T-helper 22 cell (primary cell): ENCODE results near the gene DENND1C.

ENCODE experiments used
- DNase-seq: peaks from one replicate; pipeline ENCODE4 v3.0.0-alpha.2; 2020; ENCODE audit warnings: low read depth

The DENND1C gene

DNA sequence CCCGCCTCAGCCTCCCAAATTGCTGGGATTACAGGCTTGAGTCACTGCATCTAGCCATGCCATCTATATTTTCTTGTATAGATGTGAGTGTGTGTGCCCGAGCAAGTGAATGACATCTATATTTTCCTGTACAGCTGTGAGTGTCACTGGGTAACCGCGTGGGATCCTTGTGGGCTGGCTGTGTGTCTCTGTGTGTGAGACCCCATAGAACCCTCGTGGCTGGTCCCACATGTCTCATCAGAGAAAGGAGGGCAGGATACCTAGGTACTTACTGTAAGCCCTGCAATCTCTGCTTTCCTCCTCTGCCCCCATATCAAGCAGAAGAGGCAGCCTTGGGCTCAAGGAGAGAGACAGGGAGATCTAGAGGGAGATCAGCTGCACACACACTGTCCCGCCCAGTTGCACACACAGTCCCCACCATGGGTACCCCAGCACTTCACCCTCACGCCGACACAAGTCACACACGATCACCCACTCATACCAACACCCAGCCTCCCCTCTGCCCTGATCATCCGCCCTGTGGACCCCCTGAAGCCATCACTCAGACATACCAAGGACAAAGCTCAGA lies 655 bp downstream of the DENND1C start:
- no peak for DNase-seq

- no peak for DNase-seq
Observed at GRCh38 chr19:6479836-6480398, 1.7 kb downstream of the DENND1C start.

DNA sequence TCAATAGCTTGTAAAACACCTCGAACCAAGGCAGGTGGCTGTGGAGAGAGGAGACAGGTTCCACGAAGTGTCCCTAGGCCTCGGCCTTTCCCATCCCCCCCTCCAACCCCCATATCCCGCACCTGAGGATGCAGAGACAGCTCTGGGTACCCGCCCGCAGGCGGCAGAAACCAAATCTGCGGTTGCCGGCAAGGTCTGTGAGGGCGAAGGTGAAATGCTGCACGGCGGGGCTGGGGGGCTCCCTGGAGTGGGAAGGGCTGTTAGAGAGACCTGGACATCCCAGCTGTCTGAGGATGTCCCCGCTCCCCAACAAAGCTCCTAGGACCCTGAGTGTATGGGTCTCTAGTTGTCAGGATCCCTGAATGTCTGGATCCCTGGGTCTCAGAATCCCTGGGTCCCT lies 2.8 kb downstream of the DENND1C start:
- DNase-seq, result no peak

GRCh38 chr19:6476896-6477431 lies 4.6 kb downstream of the DENND1C start:
- DNase-seq, result no peak

GRCh38 chr19:6476155-6476895 lies 5.3 kb downstream of the DENND1C start:
- DNase-seq, result peak; percentile 35

GRCh38 chr19:6475321-6476108 lies 6.1 kb downstream of the DENND1C start:
- DNase-seq, result no peak

- DNase-seq, result no peak
Observed at GRCh38 chr19:6473647-6474046, 7.9 kb downstream of the DENND1C start.

- DNase-seq, result no peak
Observed at GRCh38 chr19:6472713-6473112, 8.9 kb downstream of the DENND1C start.

GRCh38 chr19:6471076-6471475 lies 10.5 kb downstream of the DENND1C start:
- DNase-seq, result no peak

GRCh38 chr19:6470173-6470572 lies 11.4 kb downstream of the DENND1C start:
- DNase-seq, result no peak

DNA sequence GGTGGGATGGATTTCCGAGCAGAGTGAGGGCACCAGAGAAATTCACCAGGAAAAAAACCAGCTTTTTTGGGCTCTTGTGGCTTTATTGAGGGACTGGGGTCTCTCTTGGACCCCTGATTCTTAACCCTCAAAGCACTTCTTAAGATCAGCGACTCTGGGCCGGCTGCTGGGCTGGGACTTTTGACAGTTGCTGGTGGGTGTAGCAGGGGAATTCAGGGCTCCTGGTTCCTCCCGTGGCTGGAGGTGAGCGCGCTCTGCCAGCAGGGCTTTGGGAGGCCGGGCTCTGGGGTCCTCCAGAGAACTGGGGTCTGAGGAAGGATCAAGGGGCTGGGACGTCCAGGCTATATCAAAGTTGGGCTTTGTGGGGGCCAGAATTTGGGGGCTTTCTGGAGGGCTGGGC lies 14.2 kb downstream of the DENND1C start:
- no peak for DNase-seq

DNA sequence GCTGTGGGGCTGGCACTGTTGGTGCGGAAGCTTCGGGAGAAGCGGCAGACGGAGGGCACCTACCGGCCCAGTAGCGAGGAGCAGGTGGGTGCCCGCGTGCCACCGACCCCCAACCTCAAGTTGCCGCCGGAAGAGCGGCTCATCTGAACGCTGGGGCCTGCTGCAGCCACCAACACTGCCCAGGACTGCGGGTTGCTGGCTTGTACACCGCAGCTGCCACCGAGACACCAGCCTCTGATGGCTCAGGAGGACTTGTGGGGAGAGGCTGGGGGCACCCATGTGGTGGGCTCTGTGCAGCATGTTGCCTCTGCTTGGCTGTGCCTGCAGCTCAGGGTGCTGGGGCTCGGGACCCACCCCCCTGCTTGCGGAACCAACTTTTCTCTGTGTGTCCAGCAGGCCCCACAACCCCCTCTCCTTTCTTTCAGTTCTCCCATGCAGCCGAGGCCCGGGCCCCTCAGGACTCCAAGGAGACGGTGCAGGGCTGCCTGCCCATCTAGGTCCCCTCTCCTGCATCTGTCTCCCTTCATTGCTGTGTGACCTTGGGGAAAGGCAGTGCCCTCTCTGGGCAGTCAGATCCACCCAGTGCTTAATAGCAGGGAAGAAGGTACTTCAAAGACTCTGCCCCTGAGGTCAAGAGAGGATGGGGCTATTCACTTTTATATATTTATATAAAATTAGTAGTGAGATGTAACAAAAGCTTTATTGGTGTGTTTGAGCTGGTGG lies 14.9 kb downstream of the DENND1C start:
- no peak for DNase-seq

DNA sequence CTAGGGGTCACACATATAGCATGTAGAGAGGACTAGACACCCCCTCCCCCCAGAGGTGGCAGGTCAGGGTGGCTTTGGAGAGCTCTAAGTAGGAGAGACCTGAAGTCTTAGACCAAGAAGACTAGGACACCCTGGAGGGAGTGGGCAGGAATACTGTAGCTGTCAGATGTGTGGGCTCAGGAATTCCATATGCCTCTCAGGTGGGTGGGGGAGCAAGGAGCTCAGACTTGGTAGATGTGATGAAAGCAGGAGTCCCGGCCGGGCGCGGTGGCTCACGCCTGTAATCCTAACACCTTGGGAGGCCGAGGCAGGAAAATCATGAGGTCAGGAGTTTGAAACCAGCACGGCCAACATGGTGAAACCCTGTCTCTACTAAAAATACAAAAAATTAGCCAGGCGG lies 15.9 kb downstream of the DENND1C start:
- DNase-seq, result no peak

DNA sequence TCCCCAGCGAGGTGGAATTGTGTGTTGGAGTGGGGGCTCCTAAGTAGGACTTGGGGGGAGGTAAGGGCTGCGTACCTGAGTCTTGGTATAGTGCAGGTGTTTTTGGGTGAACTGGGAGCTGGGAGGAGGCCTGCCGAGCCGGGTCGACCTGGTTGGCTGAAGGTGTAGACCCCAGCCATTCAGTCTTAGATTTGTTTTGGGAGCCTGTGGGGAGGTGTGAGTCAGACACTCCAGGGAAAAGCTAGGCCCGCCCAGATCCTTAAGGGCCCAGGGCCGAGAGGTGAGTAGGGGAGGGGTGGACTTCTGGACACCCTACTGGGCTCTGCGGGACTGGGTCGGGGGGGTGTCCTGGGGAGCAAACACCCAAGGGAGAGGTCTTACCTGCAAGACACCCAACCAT lies 16.6 kb downstream of the DENND1C start:
- DNase-seq, result no peak

DNA sequence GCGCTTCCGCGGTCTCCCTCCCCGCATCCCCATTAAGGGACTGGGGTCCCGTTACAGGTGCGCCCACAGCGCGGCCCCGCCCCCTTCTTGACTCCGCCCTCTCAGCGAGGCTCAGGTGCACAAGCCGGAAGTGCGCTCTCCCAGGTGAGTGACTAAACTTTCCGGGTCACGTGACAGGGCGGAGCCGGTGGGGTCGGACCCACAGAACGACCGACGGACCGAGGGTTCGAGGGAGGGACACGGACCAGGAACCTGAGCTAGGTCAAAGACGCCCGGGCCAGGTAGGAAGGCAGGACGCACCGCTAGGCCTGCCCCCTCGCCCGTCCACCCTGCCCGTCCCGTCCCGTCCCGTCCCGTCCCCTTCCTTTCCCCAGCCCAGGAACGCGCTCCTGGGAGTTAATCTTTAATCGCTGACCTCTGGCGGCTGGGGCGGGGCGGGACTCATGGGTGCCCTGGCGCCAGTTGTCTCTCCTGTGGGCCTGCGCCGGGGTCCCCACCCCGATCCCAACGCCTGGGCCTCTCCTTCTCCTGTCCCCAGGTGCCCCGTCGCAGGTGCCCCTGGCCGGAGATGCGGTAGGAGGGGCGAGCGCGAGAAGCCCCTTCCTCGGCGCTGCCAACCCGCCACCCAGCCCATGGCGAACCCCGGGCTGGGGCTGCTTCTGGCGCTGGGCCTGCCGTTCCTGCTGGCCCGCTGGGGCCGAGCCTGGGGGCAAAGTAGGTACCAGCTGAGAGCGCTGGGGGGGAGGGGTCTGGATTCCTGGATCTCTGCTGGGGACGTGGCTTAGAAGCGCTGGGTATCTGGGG lies 17.3 kb downstream of the DENND1C start, which contains the start of gene CRB3:
Gene CRB3, plus strand, starts transcription at position 202 of the 804 bp plus-strand sequence. Its CDS starts 431 bp downstream, at position 633.
- peak; percentile 20 for DNase-seq

DNA sequence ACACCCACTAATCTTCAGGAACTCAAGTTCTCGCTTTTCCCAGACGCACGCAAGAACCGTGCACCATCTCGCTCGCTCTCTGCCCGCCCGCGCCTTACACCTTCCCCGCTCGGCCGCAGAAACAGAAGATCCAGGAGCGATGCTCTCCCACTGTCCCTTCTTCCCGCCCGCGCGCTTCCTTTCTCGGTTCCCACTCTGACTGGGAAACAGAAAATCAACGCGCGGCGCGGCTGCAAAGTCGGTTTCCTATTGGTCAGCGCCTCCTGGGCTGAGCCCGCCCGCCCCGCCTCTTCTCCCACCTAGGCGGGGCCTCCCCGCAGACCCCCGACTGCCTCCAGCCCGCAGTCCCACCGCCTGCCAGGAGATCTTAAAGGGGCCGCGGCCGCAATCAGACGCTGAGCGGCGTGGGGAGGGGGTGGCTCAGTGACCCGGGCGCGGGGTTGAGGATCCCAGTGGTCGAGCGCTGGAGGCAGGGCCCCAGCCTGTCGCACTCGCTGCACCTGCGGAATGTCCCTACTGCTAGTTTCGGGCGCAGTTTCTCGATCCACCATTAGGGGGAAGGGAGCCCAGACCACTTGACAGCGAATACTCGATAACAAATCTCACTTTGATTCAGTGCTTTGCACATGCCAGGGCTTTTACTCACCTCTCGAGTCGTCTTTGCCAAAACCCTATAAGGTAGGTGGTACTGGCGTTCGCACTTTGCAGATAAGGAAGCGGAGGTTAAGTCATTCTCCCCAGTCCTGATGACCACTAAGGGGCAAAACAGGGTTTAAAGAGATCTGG lies 21.3 kb downstream of the DENND1C start:
- peak; percentile 93 for DNase-seq

DNA sequence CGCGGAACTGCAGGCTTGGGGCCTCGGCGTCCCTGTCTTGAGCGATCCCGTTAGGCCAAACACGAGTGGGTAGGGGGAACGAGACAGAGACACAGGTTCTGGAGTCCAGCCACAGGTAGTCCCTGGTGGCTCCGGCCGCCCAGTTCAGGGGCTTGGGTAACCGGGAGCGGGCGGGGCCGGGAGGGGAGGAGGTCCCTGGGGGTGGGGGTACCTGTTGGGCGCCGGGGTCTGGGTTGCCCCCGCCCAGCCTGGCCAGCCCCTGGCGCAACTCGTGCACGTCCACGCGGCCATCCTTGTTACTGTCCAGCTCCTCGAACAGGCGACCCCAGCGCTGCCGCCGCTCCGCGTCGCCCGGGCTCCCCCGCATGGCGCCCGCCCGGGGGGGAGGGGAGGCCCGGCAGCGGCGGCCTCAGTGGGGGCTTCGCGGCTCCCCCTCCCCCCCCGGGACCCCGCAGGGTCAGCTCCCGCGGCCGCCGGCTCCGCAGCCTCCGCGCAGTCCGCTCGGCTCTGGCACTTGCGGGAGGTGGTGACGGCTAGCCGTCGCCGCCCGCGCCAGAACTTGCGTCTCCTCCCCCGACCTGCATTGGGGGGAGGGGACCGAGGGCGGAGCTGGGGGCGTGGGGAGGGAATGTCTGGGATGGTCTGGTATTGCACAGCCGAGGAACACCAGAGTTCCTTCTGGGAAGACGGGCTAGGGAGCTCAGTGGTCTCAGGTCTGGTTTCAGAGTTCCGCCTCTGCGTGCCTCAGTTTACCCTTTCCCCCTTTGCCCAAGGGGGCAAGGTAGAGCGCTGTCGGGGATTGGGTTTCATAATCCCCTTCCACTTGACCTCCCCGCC lies 22.1 kb downstream of the DENND1C start, which contains the start of gene SLC25A23:
Gene SLC25A23, minus strand, starts transcription at position 531 of the 837 bp plus-strand sequence. Its CDS starts 164 bp downstream, at position 367.
- DNase-seq, result peak; percentile 36

GRCh38 chr19:6458695-6459261 lies 22.8 kb downstream of the DENND1C start:
- no peak for DNase-seq
